Liver (tissue), 9 donors: ENCODE measurements around the gene ANKDD1A. TPM values are rescaled to one million over a fixed set of nuclear protein-coding genes. Genes with fewer than 3 reads are reported as not detected.

ENCODE experiments used
- DNase-seq: peaks from one replicate; pipeline ENCODE4 v3.0.0-alpha.2; 2017; ENCODE audit warnings: low spot score
- H3K27ac ChIP-seq, 2 donors: one replicate each; pipeline ENCODE4 v1.7.0; 2013; ENCODE audit warnings: inconsistent platforms in 2 of 2, low read length in 2 of 2, control low read depth in 1 of 2, low read depth in 1 of 2, mild to moderate bottlenecking in 1 of 2
- H3K27me3 ChIP-seq, 4 donors: one replicate each; pipeline versions ENCODE4 v1.6.1 to v1.7.0; 2013; ENCODE audit warnings: low read length in 3 of 4, inconsistent platforms in 1 of 4, mild to moderate bottlenecking in 1 of 4, moderate library complexity in 1 of 4; ENCODE audit not compliant: control insufficient read depth in 4 of 4, insufficient read depth in 4 of 4
- H3K36me3 ChIP-seq, 4 donors: one replicate each; pipeline versions ENCODE4 v1.6.1 to v1.7.0; 2013; ENCODE audit warnings: low read length in 3 of 4, mild to moderate bottlenecking in 3 of 4, low read depth in 1 of 4, moderate library complexity in 1 of 4; ENCODE audit not compliant: control insufficient read depth in 4 of 4, insufficient read depth in 3 of 4
- H3K4me1 ChIP-seq, 4 donors: one replicate each; pipeline versions ENCODE4 v1.6.1 to v1.7.0; 2013; ENCODE audit warnings: low read length in 3 of 4, mild to moderate bottlenecking in 3 of 4, moderate library complexity in 1 of 4; ENCODE audit not compliant: control insufficient read depth in 4 of 4, insufficient read depth in 4 of 4
- H3K4me3 ChIP-seq, 3 donors: one replicate each; pipeline versions ENCODE4 v1.6.1 to v1.7.0; 2013; ENCODE audit warnings: low read length in 3 of 3, control low read depth in 1 of 3, low read depth in 1 of 3, mild to moderate bottlenecking in 1 of 3
- H3K9ac ChIP-seq, 2 donors: one replicate each; pipeline ENCODE4 v1.7.0; 2013; ENCODE audit warnings: low read length in 2 of 2, mild to moderate bottlenecking in 2 of 2, moderate library complexity in 2 of 2, control low read depth in 1 of 2, low read depth in 1 of 2
- H3K9me3 ChIP-seq, 4 donors: one replicate each; pipeline versions ENCODE4 v1.6.1 to v1.7.0; 2013; ENCODE audit warnings: low read length in 3 of 4; ENCODE audit not compliant: control insufficient read depth in 4 of 4
- FOXA1 ChIP-seq: IDR thresholded peaks from 2 replicates; pipeline ENCODE4 v1.6.1; 2016; ENCODE audit warnings: antibody characterized with exemption
- FOXA2 ChIP-seq: IDR thresholded peaks from 2 replicates; pipeline ENCODE4 v1.6.1; 2016; ENCODE audit warnings: antibody characterized with exemption
- GABPA ChIP-seq, 2 donors: IDR thresholded peaks in 1 of 2; conservative IDR thresholded peaks in 1 of 2; 2 replicates each; pipeline ENCODE4 v1.6.1; 2016; ENCODE audit warnings: antibody characterized with exemption in 2 of 2, mild to moderate bottlenecking in 1 of 2, moderate library complexity in 1 of 2
- HNF4A ChIP-seq, 2 donors: conservative IDR thresholded peaks; 2 replicates each; pipeline ENCODE4 v1.6.1; 2016; ENCODE audit warnings: antibody characterized with exemption in 2 of 2, mild to moderate bottlenecking in 2 of 2
- HNF4G ChIP-seq: IDR thresholded peaks from 2 replicates; pipeline ENCODE4 v1.6.1; 2016; ENCODE audit warnings: antibody characterized with exemption
- JUND ChIP-seq, 2 donors: IDR thresholded peaks; 2 replicates each; pipeline ENCODE4 v1.6.1; 2016; ENCODE audit warnings: antibody characterized with exemption in 2 of 2
- NR2F2 ChIP-seq: IDR thresholded peaks from 2 replicates; pipeline ENCODE4 v1.6.1; 2016; ENCODE audit warnings: antibody characterized with exemption
- RXRA ChIP-seq, 2 donors: IDR thresholded peaks; 2 replicates each; pipeline ENCODE4 v1.6.1; 2017 to 2018; ENCODE audit warnings: antibody characterized with exemption in 2 of 2, mild to moderate bottlenecking in 1 of 2
- SP1 ChIP-seq: IDR thresholded peaks from 2 replicates; pipeline ENCODE4 v1.6.1; 2018; ENCODE audit warnings: antibody characterized with exemption, mild to moderate bottlenecking
- TAF1 ChIP-seq: conservative IDR thresholded peaks from 2 replicates; pipeline ENCODE4 v1.6.1; 2016; ENCODE audit warnings: antibody characterized with exemption, mild to moderate bottlenecking
- YY1 ChIP-seq: IDR thresholded peaks from 2 replicates; pipeline ENCODE4 v1.6.1; 2016; ENCODE audit warnings: antibody characterized with exemption, mild to moderate bottlenecking
- WGBS: extraction: QIAGEN DNeasy Blood & Tissue Kit; methylation state at CpG from one replicate; pipeline ENCODE4 v1.1.7; 2013; 5-methylcytosine and 5-hydroxymethylcytosine counted together
- polyA plus RNA-seq, 2 donors: library from polyadenylated mRNA; stranded (reverse) in 1 of 2; unstranded in 1 of 2; fragments of 200-250 nt in 1 of 2; fragments of >200 nt in 1 of 2; fragmentation: Nextera tagmentation in 1 of 2; extraction: Ambion mirVana in 1 of 2; gene quantifications; one replicate each; pipeline versions ENCODE4 v1.2.1 to v1.2.3, GENCODE V29; 2013 to 2015
- total RNA-seq, 2 donors: library from RNA; depleted of rRNA; stranded (reverse); fragments of >200 nt; gene quantifications; one replicate each; pipeline ENCODE4 v1.2.3, GENCODE V29; 2014
- TF ChIP-seq, protein P1 (sequence below): IDR thresholded peaks from 2 replicates; pipeline ENCODE4 v1.6.1; 2016; ENCODE audit warnings: antibody characterized with exemption, mild to moderate bottlenecking
- TF ChIP-seq, protein P2 (sequence below): IDR thresholded peaks from 2 replicates; pipeline ENCODE4 v1.6.1; 2016; ENCODE audit warnings: antibody characterized with exemption
- TF ChIP-seq, protein P3 (sequence below): IDR thresholded peaks from 2 replicates; pipeline ENCODE4 v1.6.1; 2016; ENCODE audit warnings: antibody characterized with exemption
- TF ChIP-seq, protein P4 (sequence below): fragments of 150-350 bp; IDR thresholded peaks from 2 replicates; pipeline ENCODE4 v1.5.1; 2017; ENCODE audit warnings: improper control_type of control experiment, low read depth, low read length; ENCODE audit not compliant: missing input control
- TF ChIP-seq, protein P5 (sequence below): IDR thresholded peaks from 2 replicates; pipeline ENCODE4 v1.6.1; 2016; ENCODE audit warnings: antibody characterized with exemption
- donor health status: healthy.
- donor health status: healthy.
- donor health status: healthy.
- donor health status: healthy.
- donor health status: healthy.

The ANKDD1A gene
- total and polyA plus RNA-seq, 4 donors, result 0.32 to 1.0 (median 0.59) TPM

DNA sequence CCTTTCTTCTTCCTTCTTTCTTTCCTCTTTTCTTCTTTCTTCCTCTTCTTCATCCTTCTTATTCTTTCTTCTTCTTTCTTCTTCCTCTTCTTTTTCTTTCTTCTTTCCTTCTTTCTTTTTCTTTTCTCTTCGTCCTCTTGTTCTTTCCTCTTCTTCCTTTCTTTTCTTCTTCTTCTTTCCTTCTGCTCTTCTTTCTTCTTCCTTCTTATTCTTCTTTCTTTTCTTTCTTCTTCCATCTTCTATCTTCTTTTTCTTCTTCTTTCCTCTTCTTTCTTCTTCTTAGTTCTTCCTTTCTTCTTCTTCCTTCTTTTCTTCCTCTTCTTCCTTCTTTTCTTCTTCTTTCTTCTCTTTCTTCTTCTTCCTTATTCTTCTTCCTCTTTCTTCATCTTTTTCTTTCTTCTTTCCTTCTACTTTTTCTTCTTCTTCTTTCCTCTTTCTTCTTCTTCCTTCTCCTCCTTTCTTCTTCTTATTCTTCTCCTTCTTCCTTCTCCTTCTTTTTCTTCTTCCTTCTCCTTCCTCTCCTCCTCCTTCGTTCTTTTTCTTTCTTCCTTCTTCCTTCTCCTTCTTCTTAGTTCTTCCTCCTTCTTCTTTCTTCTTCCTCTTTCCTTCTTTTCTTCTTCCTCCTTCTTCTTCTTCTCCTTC, 40.2 kb downstream of the ANKDD1A start:
- H3K36me3 ChIP-seq, result peaks cover 6 to 15% (median 12%) of the 10 kb centered on the region in 4 donors
- H3K9me3 ChIP-seq, result no peaks in the 10 kb centered on the region
- H3K27me3 ChIP-seq, result no peaks in the 10 kb centered on the region
- no peak overlapping the region for H3K27ac ChIP-seq
- no peak overlapping the region for H3K9ac ChIP-seq
- WGBS, result 89% methylated on average over 2 of the region's 2 CpGs
- no peaks in the 10 kb centered on the region for H3K4me1 ChIP-seq
- no peak for DNase-seq
- TF ChIP-seq, protein P1, sequence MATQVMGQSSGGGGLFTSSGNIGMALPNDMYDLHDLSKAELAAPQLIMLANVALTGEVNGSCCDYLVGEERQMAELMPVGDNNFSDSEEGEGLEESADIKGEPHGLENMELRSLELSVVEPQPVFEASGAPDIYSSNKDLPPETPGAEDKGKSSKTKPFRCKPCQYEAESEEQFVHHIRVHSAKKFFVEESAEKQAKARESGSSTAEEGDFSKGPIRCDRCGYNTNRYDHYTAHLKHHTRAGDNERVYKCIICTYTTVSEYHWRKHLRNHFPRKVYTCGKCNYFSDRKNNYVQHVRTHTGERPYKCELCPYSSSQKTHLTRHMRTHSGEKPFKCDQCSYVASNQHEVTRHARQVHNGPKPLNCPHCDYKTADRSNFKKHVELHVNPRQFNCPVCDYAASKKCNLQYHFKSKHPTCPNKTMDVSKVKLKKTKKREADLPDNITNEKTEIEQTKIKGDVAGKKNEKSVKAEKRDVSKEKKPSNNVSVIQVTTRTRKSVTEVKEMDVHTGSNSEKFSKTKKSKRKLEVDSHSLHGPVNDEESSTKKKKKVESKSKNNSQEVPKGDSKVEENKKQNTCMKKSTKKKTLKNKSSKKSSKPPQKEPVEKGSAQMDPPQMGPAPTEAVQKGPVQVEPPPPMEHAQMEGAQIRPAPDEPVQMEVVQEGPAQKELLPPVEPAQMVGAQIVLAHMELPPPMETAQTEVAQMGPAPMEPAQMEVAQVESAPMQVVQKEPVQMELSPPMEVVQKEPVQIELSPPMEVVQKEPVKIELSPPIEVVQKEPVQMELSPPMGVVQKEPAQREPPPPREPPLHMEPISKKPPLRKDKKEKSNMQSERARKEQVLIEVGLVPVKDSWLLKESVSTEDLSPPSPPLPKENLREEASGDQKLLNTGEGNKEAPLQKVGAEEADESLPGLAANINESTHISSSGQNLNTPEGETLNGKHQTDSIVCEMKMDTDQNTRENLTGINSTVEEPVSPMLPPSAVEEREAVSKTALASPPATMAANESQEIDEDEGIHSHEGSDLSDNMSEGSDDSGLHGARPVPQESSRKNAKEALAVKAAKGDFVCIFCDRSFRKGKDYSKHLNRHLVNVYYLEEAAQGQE, result no peak
- TF ChIP-seq YY1 (no peak), SP1 (no peak), NR2F2 (no peak)
- H3K4me3 ChIP-seq, result no peak overlapping the region

DNA sequence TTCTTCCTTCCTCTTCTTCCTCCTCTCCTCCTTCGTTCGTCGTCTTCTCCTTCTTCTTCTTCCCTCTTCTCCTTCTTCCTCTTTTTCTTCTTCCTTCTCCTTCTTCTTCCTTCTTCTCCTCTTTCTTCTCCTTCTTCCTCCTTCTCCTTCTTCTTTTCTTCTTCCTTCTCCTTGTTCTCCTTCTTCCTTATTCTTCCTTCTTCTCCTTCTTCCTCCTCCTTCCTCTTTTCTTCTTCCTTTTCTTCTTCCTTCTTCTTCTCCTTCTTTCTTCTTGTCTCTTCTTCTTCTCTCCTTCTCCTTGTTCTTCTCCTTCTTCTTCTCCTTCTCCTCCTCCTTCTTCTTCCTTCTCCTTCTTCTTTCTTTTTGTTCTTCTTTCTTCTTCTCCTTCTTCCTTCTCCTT, 42.7 kb downstream of the ANKDD1A start:
- peaks cover 6 to 29% (median 18%) of the 10 kb centered on the region in 4 donors for H3K36me3 ChIP-seq
- H3K4me1 ChIP-seq, result no peaks in the 10 kb centered on the region
- H3K27me3 ChIP-seq, result no peaks in the 10 kb centered on the region
- H3K9ac ChIP-seq, result no peak overlapping the region
- no peaks in the 10 kb centered on the region for H3K9me3 ChIP-seq
- no peak for DNase-seq
- H3K4me3 ChIP-seq, result no peak overlapping the region
- 52% methylated on average over 3 of the region's 3 CpGs for WGBS
- TF ChIP-seq SP1, result no peak
- TF ChIP-seq TAF1, result no peak
- TF ChIP-seq, protein P2, sequence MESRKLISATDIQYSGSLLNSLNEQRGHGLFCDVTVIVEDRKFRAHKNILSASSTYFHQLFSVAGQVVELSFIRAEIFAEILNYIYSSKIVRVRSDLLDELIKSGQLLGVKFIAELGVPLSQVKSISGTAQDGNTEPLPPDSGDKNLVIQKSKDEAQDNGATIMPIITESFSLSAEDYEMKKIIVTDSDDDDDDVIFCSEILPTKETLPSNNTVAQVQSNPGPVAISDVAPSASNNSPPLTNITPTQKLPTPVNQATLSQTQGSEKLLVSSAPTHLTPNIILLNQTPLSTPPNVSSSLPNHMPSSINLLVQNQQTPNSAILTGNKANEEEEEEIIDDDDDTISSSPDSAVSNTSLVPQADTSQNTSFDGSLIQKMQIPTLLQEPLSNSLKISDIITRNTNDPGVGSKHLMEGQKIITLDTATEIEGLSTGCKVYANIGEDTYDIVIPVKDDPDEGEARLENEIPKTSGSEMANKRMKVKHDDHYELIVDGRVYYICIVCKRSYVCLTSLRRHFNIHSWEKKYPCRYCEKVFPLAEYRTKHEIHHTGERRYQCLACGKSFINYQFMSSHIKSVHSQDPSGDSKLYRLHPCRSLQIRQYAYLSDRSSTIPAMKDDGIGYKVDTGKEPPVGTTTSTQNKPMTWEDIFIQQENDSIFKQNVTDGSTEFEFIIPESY, result no peak
- H3K27ac ChIP-seq, result no peak overlapping the region

DNA sequence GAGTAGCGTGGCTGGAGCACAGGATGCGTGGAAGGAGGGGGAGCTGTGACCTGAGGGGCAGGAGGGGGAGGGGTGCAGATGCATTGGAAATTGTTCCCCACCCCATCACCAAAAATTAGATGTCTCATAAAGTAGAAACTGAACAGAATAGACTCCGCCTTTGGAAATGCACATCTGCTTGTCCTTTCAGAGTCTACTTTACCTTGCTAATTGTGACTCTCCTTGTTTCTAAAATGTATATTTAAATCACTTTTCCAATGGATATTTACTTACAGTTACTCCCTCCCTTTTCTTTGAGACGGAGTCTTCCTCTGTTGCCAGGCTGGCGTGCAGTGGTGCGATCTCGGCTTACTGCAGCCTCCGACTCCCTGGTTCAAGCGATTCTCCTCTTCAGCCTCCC, 47.4 kb downstream of the ANKDD1A start:
- Histone ChIP-seq H3K9ac (no peak overlapping the region), H3K4me3 (no peak overlapping the region), H3K27ac (no peak overlapping the region), H3K27me3 (no peaks in the 10 kb centered on the region), H3K36me3 (peaks cover 9 to 65% (median 54%) of the 10 kb centered on the region in 4 donors), H3K9me3 (no peaks in the 10 kb centered on the region), H3K4me1 (no peaks in the 10 kb centered on the region)
- DNase-seq, result no peak
- 97% methylated on average over 9 of the region's 9 CpGs for WGBS
- no peak for TF ChIP-seq FOXA2
- TF ChIP-seq, protein P3, sequence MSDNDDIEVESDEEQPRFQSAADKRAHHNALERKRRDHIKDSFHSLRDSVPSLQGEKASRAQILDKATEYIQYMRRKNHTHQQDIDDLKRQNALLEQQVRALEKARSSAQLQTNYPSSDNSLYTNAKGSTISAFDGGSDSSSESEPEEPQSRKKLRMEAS, result no peak
- no peak for TF ChIP-seq JUND (IDR thresholded peaks at IDR 0.05)
- no peak for TF ChIP-seq FOXA1
- TF ChIP-seq NR2F2, result no peak
- TF ChIP-seq RXRA (IDR thresholded peaks at IDR 0.05), result no peak
- TF ChIP-seq HNF4G, result no peak
- TF ChIP-seq, protein P4, sequence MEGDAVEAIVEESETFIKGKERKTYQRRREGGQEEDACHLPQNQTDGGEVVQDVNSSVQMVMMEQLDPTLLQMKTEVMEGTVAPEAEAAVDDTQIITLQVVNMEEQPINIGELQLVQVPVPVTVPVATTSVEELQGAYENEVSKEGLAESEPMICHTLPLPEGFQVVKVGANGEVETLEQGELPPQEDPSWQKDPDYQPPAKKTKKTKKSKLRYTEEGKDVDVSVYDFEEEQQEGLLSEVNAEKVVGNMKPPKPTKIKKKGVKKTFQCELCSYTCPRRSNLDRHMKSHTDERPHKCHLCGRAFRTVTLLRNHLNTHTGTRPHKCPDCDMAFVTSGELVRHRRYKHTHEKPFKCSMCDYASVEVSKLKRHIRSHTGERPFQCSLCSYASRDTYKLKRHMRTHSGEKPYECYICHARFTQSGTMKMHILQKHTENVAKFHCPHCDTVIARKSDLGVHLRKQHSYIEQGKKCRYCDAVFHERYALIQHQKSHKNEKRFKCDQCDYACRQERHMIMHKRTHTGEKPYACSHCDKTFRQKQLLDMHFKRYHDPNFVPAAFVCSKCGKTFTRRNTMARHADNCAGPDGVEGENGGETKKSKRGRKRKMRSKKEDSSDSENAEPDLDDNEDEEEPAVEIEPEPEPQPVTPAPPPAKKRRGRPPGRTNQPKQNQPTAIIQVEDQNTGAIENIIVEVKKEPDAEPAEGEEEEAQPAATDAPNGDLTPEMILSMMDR, result no peak
- TF ChIP-seq SP1, result no peak
- no peak for TF ChIP-seq TAF1
- TF ChIP-seq, protein P5, sequence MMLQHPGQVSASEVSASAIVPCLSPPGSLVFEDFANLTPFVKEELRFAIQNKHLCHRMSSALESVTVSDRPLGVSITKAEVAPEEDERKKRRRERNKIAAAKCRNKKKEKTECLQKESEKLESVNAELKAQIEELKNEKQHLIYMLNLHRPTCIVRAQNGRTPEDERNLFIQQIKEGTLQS, result no peak
- TF ChIP-seq, protein P1, result no peak
- no peak for TF ChIP-seq HNF4A (conservative IDR thresholded peaks at IDR 0.05)
- no peak for TF ChIP-seq YY1
- TF ChIP-seq GABPA (IDR thresholded peaks at IDR 0.05 in 1 of 2, conservative IDR thresholded peaks at IDR 0.05 in 1 of 2), result no peak
